K562 (cell line): ENCODE measurements around the gene NPIPA7.
"Not testable (repeated sequence)": the region's sequence is repeated elsewhere in the genome, so short reads cannot be mapped to it uniquely, and the experiment has no call there.

ENCODE experiments used
- MLX ChIP-seq, 2 experiments: fragments of 450-650 bp in 1 of 2; sonication (generic) in 1 of 2; formaldehyde crosslinking; conservative IDR thresholded peaks; 2 replicates each; pipeline versions ENCODE4 v1.4.0 to v1.8.1; 2020 to 2022; ENCODE audit warnings: mild to moderate bottlenecking in 1 of 2, missing genetic modification reagents in 1 of 2
- PCBP2 ChIP-seq: fragments of 200-400 bp; formaldehyde crosslinking; IDR thresholded peaks from 2 replicates; pipeline ENCODE4 v1.6.1; 2018; ENCODE audit warnings: low read length, low read depth, mild to moderate bottlenecking, moderate library complexity; ENCODE audit not compliant: poor library complexity, severe bottlenecking
- RBM17 ChIP-seq: fragments of 200-400 bp; formaldehyde crosslinking; IDR thresholded peaks from 2 replicates; pipeline ENCODE4 v1.6.1; 2017; ENCODE audit warnings: low read depth, mild to moderate bottlenecking, low read length, borderline replicate concordance
- SAP30 ChIP-seq: fragments of 200-600 bp; sonication (generic); IDR thresholded peaks from 2 replicates; pipeline ENCODE4 v1.6.1; 2012; ENCODE audit warnings: borderline replicate concordance, low read depth, mild to moderate bottlenecking, moderate library complexity, low read length, control low read depth, inconsistent platforms; ENCODE audit not compliant: insufficient read depth, poor library complexity, severe bottlenecking
- TF ChIP-seq, protein P1 (sequence below), 3 experiments: IDR thresholded peaks in 2 of 3; conservative IDR thresholded peaks in 1 of 3; 2 replicates each; pipeline ENCODE4 v1.5.1; 2011 to 2012; ENCODE audit warnings: low read length in 3 of 3, mild to moderate bottlenecking in 3 of 3, control low read depth in 2 of 3, improper control_type of control experiment in 1 of 3, inconsistent platforms in 1 of 3, low read depth in 1 of 3, mixed read lengths in 1 of 3, moderate library complexity in 1 of 3; ENCODE audit not compliant: insufficient read depth in 2 of 3

DNA sequence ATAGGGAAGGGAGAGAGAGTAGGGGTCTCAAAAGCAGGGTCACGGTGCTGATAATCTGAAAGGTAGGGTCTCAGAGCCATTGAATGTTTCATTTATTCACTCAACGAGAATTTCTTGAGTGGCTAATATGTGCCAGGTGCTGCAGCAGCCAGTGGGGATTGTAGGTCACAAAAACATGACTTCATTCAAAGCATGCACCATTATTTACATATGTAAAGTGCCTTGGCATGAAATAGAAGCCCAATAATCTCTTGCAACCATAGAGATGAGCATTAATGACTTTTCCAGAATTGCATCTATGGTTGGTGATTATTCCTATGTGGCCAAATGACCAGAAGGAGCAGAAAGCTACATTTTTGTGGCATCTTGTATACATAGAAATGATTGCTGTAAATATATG lies 46.2 kb downstream of the NPIPA7 start:
- TF ChIP-seq MLX (CRISPR knock-in tag; conservative IDR thresholded peaks at IDR 0.05); RBM17; SAP30; PCBP2: not testable (repeated sequence)
- TF ChIP-seq, protein P1, sequence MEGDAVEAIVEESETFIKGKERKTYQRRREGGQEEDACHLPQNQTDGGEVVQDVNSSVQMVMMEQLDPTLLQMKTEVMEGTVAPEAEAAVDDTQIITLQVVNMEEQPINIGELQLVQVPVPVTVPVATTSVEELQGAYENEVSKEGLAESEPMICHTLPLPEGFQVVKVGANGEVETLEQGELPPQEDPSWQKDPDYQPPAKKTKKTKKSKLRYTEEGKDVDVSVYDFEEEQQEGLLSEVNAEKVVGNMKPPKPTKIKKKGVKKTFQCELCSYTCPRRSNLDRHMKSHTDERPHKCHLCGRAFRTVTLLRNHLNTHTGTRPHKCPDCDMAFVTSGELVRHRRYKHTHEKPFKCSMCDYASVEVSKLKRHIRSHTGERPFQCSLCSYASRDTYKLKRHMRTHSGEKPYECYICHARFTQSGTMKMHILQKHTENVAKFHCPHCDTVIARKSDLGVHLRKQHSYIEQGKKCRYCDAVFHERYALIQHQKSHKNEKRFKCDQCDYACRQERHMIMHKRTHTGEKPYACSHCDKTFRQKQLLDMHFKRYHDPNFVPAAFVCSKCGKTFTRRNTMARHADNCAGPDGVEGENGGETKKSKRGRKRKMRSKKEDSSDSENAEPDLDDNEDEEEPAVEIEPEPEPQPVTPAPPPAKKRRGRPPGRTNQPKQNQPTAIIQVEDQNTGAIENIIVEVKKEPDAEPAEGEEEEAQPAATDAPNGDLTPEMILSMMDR (IDR thresholded peaks at IDR 0.05 in 2 of 3, conservative IDR thresholded peaks at IDR 0.05 in 1 of 3; ENCODE audit: insufficient read depth in 2 of 3, low read depth in 1 of 3, low read length in 3 of 3) = not testable (repeated sequence)
